ENCODE measurements around the gene PACRG.

PACRG gene

GRCh38 chr6:163085426-163085825 is 357.7 kb downstream of the PACRG start:
- no peak for DNase-seq (ENCODE audit: low read depth in 2 of 2)

- DNase-seq (ENCODE audit: low read depth in 2 of 2): no peak
Observed at GRCh38 chr6:163085861-163086623, 358.3 kb downstream of the PACRG start.

GRCh38 chr6:163086624-163086920 is 358.8 kb downstream of the PACRG start:
- no peak for DNase-seq (ENCODE audit: low read depth in 2 of 2)

GRCh38 chr6:163087981-163088380 is 360.2 kb downstream of the PACRG start:
- no peak for DNase-seq (ENCODE audit: low read depth in 2 of 2)

- no peak for DNase-seq (ENCODE audit: low read depth in 2 of 2)
Observed at GRCh38 chr6:163092876-163093275, 365.1 kb downstream of the PACRG start.

GRCh38 chr6:163094881-163095280 is 367.1 kb downstream of the PACRG start:
- DNase-seq (ENCODE audit: low read depth in 2 of 2): no peak

GRCh38 chr6:163095401-163095800 is 367.6 kb downstream of the PACRG start:
- no peak for DNase-seq (ENCODE audit: low read depth in 2 of 2)

GRCh38 chr6:163098827-163099479 is 371.2 kb downstream of the PACRG start:
- DNase-seq (ENCODE audit: low read depth in 2 of 2): no peak

GRCh38 chr6:163099621-163100171 is 371.9 kb downstream of the PACRG start:
- no peak for DNase-seq (ENCODE audit: low read depth in 2 of 2)

- no peak for DNase-seq (ENCODE audit: low read depth in 2 of 2)
Observed at GRCh38 chr6:163100259-163100658, 372.5 kb downstream of the PACRG start.

GRCh38 chr6:163113358-163113962 is 385.7 kb downstream of the PACRG start:
- no peak for DNase-seq (ENCODE audit: low read depth in 2 of 2)

- DNase-seq (ENCODE audit: low read depth in 2 of 2): no peak
Observed at GRCh38 chr6:163118941-163119340, 391.2 kb downstream of the PACRG start.

GRCh38 chr6:163120223-163120622 is 392.4 kb downstream of the PACRG start:
- DNase-seq (ENCODE audit: low read depth in 2 of 2): no peak

GRCh38 chr6:163121270-163121669 is 393.5 kb downstream of the PACRG start:
- DNase-seq (ENCODE audit: low read depth in 2 of 2): no peak

- no peak for DNase-seq (ENCODE audit: low read depth in 2 of 2)
Observed at GRCh38 chr6:163122365-163122764, 394.6 kb downstream of the PACRG start.

- DNase-seq (ENCODE audit: low read depth in 2 of 2): no peak
Observed at GRCh38 chr6:163123098-163123497, 395.3 kb downstream of the PACRG start.

- DNase-seq (ENCODE audit: low read depth in 2 of 2): no peak
Observed at GRCh38 chr6:163126741-163127140, 399.0 kb downstream of the PACRG start.

- DNase-seq (ENCODE audit: low read depth in 2 of 2): no peak
Observed at GRCh38 chr6:163127587-163127986, 399.8 kb downstream of the PACRG start.

- DNase-seq (ENCODE audit: low read depth in 2 of 2): no peak
Observed at GRCh38 chr6:163128324-163128723, 400.6 kb downstream of the PACRG start.

GRCh38 chr6:163132050-163132750 is 404.4 kb downstream of the PACRG start:
- no peak for DNase-seq (ENCODE audit: low read depth in 2 of 2)

- no peak for DNase-seq (ENCODE audit: low read depth in 2 of 2)
Observed at GRCh38 chr6:163133017-163133416, 405.2 kb downstream of the PACRG start.

- DNase-seq (ENCODE audit: low read depth in 2 of 2): no peak
Observed at GRCh38 chr6:163133691-163134090, 405.9 kb downstream of the PACRG start.

Data from activated CD8-positive, alpha-beta memory T cell treated with anti-CD3 and anti-CD28 coated beads for 4 hours (primary cell).